GM21576 (cell line): ENCODE results near the gene ADGRF1.

Experiments
- ATAC-seq: cut with Tn5 transposase; IDR thresholded peaks from one replicate; pipeline ENCODE4 v1.9.1; 2021; ENCODE audit warnings: mild to moderate bottlenecking, moderate library complexity; ENCODE audit not compliant: unreplicated experiment

ADGRF1 gene

GRCh38 chr6:46985943-46986342 is 56.2 kb downstream of the ADGRF1 start:
- ATAC-seq: no peak

DNA sequence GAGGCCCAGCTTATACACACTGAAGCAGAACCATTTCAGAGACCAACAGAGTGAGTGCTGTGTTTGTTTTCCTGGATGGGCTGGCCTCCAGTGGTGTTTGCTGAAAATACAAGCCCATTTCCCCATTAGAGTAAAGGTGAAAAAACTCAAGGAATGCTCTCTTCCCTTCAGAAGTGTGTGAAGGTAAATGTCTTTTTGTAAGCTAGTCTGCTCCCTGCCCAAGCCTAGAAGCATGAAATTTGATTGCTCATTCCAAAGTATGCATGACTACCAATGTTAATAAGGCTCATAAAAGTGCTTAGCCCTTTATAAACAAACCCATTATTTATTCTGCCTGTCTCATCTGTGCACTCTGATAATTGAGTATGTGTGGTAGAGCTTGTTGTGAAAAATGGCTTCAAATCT is 59.1 kb downstream of the ADGRF1 start:
- no peak for ATAC-seq

DNA sequence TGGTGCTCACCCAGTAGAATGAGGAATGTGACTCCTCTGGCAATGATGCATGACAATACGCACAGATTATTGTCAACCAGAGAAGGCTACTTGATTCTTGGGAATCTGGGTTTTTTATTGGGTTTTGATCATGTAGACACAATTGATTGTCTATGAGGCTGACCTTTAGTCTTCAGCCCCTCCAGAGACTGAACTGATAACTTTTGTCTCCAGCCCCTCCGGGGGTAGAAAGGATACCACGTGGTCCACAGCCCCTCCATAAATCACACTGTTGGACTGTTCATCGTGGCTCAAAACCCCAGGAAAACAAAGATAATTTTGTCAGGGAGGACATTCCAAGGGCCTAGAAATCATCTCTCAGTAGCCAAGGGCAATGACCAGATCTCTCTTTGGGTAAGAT is 62.9 kb downstream of the ADGRF1 start:
- no peak for ATAC-seq

DNA sequence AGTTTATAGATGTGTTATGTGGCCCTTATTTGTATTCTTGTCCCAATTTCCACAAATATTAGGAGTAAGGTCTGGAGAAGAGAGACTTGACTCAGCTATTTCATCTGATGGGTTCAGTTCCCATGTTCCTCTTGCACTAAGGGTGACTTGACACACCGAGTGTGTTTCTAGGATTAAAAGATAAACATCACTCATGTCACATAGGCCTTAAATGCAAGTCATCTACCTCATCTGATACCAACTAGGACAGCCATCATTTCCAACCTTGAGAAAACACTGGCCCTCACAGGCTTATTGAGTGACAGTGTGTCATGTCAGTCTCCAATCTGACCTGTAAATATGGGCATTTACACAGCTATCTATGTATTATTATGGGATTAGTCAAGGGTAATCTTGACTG is 67.3 kb downstream of the ADGRF1 start:
- ATAC-seq: no peak

DNA sequence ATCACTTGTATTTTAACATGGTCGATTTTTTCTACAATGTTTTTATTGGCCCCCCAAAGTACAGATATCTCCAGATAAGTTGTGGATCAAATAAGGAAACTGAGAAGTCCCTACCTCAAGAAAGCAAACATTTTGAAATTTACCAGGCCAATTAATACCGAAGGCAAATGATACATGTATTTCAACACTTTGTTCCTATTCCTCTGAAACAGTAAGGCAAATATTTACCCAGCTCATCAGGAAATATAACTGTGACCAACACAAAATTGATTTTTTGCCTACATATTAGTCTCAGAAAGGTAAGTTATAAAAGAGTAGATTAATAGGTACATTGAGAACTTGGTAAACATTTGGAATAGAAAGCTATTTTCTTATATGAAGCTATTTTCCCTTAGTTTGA is 69.1 kb downstream of the ADGRF1 start:
- no peak for ATAC-seq

DNA sequence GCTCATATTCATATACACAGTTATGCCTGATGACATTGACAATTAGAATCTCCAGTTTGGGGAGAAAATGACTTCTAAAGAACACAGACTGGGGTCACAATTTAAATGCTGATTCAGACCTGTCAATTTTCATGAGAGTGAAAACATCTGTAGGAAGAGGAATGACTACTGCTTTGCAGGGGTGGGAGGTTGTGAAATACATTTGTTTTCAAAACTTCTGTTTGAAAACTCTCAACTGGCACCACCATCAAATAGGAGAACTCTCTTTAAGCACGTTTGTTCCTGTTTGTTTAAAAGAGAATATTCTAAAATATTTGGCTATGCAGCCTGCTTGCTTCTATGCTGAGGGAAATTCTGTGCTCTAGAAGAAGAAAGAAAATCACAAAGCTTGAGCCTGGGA is 69.6 kb downstream of the ADGRF1 start:
- no peak for ATAC-seq

GRCh38 chr6:46969206-46969605 is 72.9 kb downstream of the ADGRF1 start:
- ATAC-seq: no peak

GRCh38 chr6:46967826-46968349 is 74.2 kb downstream of the ADGRF1 start:
- no peak for ATAC-seq

DNA sequence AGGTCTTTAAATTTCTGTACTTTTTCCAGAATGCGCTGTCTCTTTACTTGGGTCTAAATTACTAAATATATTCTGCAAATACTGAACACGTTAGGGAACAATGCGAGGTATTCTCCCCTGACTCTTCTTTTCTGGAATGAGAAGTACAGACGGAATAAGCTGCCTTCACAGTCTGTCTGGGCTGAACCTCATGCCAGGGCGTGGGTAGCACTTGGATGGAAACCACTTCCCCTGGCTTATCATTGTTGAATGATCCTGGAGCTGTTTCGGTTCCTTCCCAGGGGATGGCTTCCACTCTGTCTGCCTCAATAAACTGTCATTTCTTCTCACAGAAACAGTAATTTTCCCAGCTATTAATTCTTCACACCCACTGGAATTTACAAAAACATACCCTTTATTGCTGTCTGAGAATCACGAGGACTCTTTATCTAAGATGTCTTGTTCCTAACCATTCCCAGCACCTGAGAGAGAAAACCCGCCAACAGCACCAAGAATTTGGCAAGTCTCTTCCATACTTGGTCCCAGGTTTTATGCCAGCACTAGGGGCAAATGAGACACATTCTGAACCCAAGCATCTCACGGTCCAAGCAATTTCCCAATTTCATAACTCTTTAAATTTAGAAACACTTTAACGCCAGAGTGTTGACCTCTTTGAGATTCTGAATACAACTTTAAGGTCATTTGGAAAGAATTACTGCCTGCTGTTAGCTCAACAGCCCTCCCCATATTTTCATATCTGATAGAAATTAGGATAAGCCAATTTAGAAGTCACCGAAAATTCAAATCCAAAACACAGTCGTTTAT is 77.2 kb downstream of the ADGRF1 start:
- no peak for ATAC-seq

GRCh38 chr6:46963626-46964025 is 78.5 kb downstream of the ADGRF1 start:
- ATAC-seq: no peak

DNA sequence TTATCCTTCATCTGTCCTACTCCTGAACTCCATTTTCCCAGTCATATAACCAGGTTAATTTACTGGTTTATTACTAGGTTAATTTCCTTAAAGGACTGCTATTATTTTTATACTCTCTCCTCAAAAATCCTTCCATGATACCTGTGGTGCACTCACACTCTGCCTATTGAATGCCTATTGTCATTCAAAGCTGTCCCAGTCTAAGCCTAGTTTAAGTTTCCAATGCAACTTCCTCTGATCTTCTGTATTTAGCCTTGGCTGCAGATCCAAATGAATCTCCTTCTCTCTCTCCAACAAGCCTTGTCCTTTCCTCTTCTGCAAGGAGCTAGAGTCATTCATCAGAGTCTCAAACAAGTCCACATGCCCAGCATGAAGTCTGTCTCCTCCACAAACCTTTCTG is 79.1 kb downstream of the ADGRF1 start:
- no peak for ATAC-seq

GRCh38 chr6:46961711-46962110 is 80.4 kb downstream of the ADGRF1 start:
- ATAC-seq: no peak

DNA sequence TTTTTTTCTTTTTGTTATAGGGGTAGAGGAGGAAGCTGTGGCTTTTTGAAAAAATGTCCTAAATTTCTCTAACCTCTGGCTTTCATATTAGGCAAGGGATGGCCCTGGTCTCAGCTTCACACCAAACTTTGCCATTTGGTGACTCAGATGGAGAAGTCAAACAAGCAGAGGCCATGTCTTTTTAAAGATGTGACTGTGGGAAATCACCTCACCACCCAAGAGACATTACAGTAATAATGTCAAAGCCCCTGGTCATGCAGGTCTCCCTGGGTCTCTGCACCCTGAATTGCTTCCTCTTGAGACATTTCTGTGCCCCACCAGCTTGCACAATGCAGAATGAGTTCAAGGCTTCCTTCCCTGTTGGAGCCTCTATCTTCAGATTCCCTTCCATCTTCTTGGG is 80.9 kb downstream of the ADGRF1 start:
- no peak for ATAC-seq

DNA sequence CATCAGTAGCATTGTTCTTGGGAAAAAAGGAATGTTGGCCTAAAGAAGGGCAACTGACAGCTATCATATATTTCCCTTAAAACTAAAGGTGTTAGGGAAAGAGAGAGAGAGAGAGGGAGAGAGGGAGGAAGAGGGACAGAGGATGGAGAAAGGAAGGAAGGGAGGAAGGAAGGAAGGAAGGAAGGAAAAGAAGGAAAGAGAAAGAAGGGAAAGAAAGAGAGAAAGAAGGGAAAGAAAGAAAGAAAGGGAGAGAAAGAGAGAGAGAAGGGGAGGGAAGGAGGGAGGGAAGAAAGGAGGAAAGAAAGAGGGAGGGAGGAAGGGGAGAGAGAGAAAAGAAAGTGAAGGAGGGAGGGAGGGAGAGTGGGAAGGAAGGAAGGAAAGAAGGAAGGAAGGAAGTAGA is 82.7 kb downstream of the ADGRF1 start:
- ATAC-seq: no peak

GRCh38 chr6:46956409-46956808 is 85.7 kb downstream of the ADGRF1 start:
- no peak for ATAC-seq

GRCh38 chr6:46954837-46955451 is 87.2 kb downstream of the ADGRF1 start:
- no peak for ATAC-seq

GRCh38 chr6:46953921-46954320 is 88.2 kb downstream of the ADGRF1 start:
- no peak for ATAC-seq

DNA sequence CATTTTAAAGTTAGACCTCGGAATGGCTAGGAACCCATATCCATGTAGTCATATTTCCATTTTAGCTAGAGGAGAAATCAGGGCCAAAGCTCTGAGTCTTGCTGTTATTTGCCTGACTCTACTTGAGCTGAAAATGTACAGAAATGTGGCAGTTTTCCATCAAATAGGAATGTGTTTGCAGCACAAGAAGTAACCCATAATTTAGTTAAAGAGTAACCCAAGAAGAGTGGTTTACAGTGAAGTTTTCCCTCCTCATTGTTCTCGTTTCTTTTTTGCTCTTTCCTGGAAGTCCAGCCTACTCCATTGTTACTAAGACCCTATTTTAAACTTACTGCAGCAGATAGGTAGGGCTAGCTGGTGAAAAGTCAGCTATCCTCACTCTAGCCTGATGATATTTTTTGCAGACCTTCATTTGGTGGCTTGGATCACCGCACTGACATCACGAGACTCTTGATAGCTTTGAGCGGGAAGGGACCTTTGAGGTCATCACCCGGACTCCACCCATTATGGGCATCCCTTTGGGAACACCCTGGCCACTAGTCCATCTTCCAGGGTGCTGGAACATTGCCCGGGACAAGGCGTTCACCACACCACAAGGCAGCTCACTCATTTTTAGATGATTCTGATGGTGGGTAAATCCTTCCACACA is 92.4 kb downstream of the ADGRF1 start:
- ATAC-seq: no peak

GRCh38 chr6:46948699-46949098 is 93.4 kb downstream of the ADGRF1 start:
- no peak for ATAC-seq
